OCI-LY1 (cell line): ENCODE results near the gene ABCC4.

Experiments used
- CTCF ChIP-seq: fragments of 200-600 bp; sonication (generic), shearing (Covaris generic); IDR thresholded peaks from 2 replicates; pipeline ENCODE4 v1.5.1; 2017; ENCODE audit warnings: mild to moderate bottlenecking, antibody characterized with exemption, low read length, moderate library complexity, mixed read lengths
- EZH2 ChIP-seq: fragments of 200-600 bp; sonication (generic), shearing (Covaris generic); IDR thresholded peaks from 2 replicates; pipeline ENCODE4 v1.8.0; 2017; ENCODE audit warnings: borderline replicate concordance, mixed run types, mild to moderate bottlenecking, antibody characterized with exemption, low read length, moderate library complexity, mixed read lengths

DNA sequence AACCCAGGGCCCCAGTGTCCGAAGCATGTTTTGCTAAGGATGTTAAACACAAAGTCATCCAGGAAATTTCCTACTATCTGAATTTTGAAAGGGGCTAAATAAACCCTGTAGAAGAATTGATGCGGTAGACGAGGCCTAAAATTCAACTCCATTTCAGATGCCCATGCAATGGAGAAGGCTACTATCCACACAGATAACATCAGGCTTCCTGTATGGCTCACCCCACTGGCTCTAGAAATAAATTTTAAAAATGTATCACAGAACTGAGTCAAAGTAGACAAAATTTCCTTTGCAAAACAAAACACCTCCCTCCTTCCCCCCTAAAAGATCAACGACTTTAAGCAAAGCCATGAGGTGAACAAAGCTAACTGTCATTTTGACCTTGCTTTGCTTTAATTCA is 188.4 kb downstream of the ABCC4 start:
- TF ChIP-seq CTCF (no peak), EZH2 (no peak)
